Raji (cell line): ENCODE measurements around the gene RHOV.

ENCODE experiments used
- POLR2A ChIP-seq: IDR thresholded peaks from 2 replicates; pipeline ENCODE4 v1.6.1; 2011; ENCODE audit warnings: low read depth, low read length, control low read depth; ENCODE audit not compliant: insufficient read depth

Gene RHOV

DNA sequence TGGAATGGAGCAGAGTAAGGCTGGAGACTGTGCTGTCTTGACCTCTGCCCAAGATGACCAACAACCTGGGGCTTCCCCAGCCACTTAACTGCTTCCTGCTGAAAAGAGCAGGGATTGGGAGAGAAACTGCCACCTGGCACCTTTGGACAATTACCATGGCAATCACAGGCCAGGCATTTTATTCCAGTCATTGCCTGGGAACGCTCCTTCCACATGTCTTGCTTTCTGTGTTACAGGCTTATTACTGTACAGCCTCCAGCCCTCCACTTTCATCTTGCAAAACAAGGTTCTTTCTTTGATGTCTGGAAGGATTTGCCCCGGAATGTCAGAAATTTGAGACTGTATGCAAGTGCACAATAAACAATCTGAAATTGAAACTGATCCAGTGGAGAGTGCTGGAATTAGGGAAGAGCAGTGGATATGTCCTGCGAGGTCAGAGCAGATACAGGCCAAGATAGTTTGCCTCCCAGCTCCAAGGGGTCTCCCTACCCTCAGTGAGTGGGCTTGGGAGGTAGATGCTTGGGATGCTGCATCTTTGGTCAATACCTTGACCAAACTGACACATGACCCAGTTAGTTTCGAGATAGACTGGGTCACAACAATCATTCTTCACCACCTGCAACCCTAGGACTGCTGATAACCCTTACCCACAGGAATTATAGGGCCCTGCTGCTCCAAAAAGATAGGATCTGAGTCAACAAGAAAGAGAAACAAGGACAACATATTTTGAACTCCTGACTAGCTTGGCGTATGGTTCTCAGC is 48.2 kb downstream of the RHOV start:
- TF ChIP-seq POLR2A = no peak

DNA sequence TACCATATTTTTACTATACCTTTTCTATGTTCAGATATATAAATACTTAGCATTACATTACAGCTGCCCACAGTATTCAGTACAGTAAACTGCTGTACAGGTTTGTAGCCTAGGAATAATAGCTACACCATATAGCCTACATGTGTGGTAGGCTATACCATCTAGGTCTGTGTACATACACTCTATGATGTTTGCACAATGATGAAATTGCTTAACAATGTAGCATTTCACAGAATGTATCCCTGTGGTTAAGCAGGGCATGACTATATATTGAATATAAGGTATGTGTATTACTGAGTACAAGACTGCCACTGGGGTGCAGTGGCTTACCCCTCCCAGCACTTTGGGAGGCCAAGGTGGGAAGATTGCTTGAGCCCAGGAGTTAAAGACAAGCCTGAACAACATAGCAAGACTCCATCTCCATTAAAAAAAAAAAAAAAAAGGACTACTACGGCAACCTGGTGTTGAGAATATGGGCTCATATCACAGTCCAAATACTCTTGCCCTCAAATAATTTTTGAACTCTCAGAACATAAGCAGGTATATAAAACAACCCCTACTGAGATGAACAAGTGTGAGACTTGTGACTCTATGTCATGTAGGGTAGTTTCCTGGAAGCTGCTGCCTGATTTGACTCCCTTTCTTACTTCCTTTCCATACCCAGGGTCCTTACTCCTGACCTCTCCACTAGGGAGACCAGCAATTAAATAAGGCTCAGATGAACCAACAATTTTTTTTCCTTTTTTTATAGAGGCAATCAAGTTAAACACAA is 50.3 kb downstream of the RHOV start:
- TF ChIP-seq POLR2A = no peak
